B cell (primary cell): Measurements from ENCODE around the gene PLBD1. TPM values are rescaled to one million over a fixed set of nuclear protein-coding genes. Genes with fewer than 3 reads are reported as not detected.

Experiments used
- ATAC-seq: fragments of 200-7000 bp; cut with Tn5 transposase; one replicate; pipeline ENCODE4 v1.10.0; 2021; ENCODE audit warnings: low read depth, mild to moderate bottlenecking, moderate number of reproducible peaks, moderate library complexity
- CTCF ChIA-PET: fragments of 350-600 bp; sonication (Branson Sonifier 250); formaldehyde crosslinking; loops from one replicate; lab custom pipeline; 2021; ENCODE audit warnings: antibody characterized with exemption, inconsistent platforms; lab: Charles Lee
- POLR2A ChIA-PET: fragments of 350-600 bp; sonication (Branson Sonifier 250); formaldehyde crosslinking; loops from one replicate; lab custom pipeline; 2021; ENCODE audit warnings: antibody characterized with exemption; lab: Charles Lee
- DNase-seq: peaks from one replicate; pipeline ENCODE4 v3.0.0; 2013
- H2AFZ ChIP-seq: 2 replicates; pipeline ENCODE4 v1.6.1; 2012; ENCODE audit warnings: mild to moderate bottlenecking, low read depth, low read length; ENCODE audit not compliant: insufficient read depth, poor library complexity, severe bottlenecking
- H3K27ac ChIP-seq, 2 donors: 1 replicate in 1 of 2; 2 replicates in 1 of 2; pipeline ENCODE4 v1.5.1; 2012 to 2013; ENCODE audit warnings: low read length in 2 of 2, mild to moderate bottlenecking in 2 of 2, moderate library complexity in 1 of 2
- H3K27me3 ChIP-seq, 4 experiments: fragments of 200-600 bp in 1 of 4; sonication (generic) in 1 of 4; replicated peaks in 1 of 4; 1 replicate in 2 of 4; 2 replicates in 2 of 4; pipeline versions ENCODE4 v1.6.1 to v1.7.0; 2013 to 2016; ENCODE audit warnings: low read length in 3 of 4, mild to moderate bottlenecking in 2 of 4, mixed read lengths in 1 of 4, moderate library complexity in 1 of 4; ENCODE audit not compliant: insufficient read depth in 4 of 4, control insufficient read depth in 3 of 4; ENCODE audit errors: control extremely low read depth in 1 of 4
- H3K36me3 ChIP-seq, 2 experiments: replicated peaks in 1 of 2; 1 replicate in 1 of 2; 2 replicates in 1 of 2; pipeline versions ENCODE4 v1.6.1 to v1.7.1; 2013; ENCODE audit warnings: low read length in 1 of 2; ENCODE audit not compliant: insufficient read depth in 2 of 2, control insufficient read depth in 1 of 2; ENCODE audit errors: control extremely low read depth in 1 of 2, extremely low read depth in 1 of 2
- H3K4me1 ChIP-seq, 2 donors: fragments of 200-600 bp in 1 of 2; sonication (generic) in 1 of 2; 1 replicate in 1 of 2; 2 replicates in 1 of 2; pipeline versions ENCODE4 v1.5.1 to v1.6.1; 2013 to 2017; ENCODE audit warnings: low read length in 2 of 2; ENCODE audit not compliant: control insufficient read depth in 2 of 2, insufficient read depth in 2 of 2
- H3K4me2 ChIP-seq: replicated peaks from 2 replicates; pipeline ENCODE3; 2012; ENCODE audit warnings: mild to moderate bottlenecking, low read depth, low read length; ENCODE audit not compliant: poor library complexity, severe bottlenecking
- H3K4me3 ChIP-seq, 5 experiments: fragments of 200-600 bp in 1 of 5; sonication (generic) in 1 of 5; 1 replicate in 3 of 5; 2 replicates in 2 of 5; pipeline versions ENCODE4 v1.5.1 to v1.7.0; 2011 to 2016; ENCODE audit warnings: low read length in 4 of 5, mild to moderate bottlenecking in 4 of 5, low read depth in 2 of 5, control low read depth in 1 of 5, moderate library complexity in 1 of 5; ENCODE audit not compliant: insufficient read depth in 1 of 5; ENCODE audit errors: control extremely low read depth in 1 of 5, extremely low read depth in 1 of 5
- H3K79me2 ChIP-seq: fragments of 200-600 bp; sonication (generic); one replicate; pipeline ENCODE4 v1.6.0; 2016; ENCODE audit warnings: low read length; ENCODE audit not compliant: control insufficient read depth, insufficient read depth
- H3K9ac ChIP-seq: fragments of 200-600 bp; sonication (generic); 2 replicates; pipeline ENCODE4 v1.6.1; 2017; ENCODE audit warnings: mild to moderate bottlenecking, low read length, moderate library complexity
- H3K9me3 ChIP-seq, 3 donors: one replicate each; pipeline versions ENCODE4 v1.6.1 to v1.7.1; 2013; ENCODE audit warnings: low read length in 2 of 3; ENCODE audit not compliant: control insufficient read depth in 2 of 3, insufficient read depth in 1 of 3; ENCODE audit errors: control extremely low read depth in 1 of 3
- H4K20me1 ChIP-seq: 2 replicates; pipeline ENCODE4 v1.6.0; 2012; ENCODE audit warnings: mild to moderate bottlenecking, low read length; ENCODE audit not compliant: insufficient read depth, control insufficient read depth, poor library complexity, severe bottlenecking
- H3K27ac Mint-ChIP-seq: one replicate; pipeline ENCODE4 v1.8.0; 2021; ENCODE audit warnings: mixed read lengths
- H3K27me3 Mint-ChIP-seq: one replicate; pipeline ENCODE4 v1.8.0; 2021; ENCODE audit warnings: mixed read lengths
- H3K4me1 Mint-ChIP-seq: one replicate; pipeline ENCODE4 v1.8.0; 2021; ENCODE audit warnings: mixed read lengths
- H3K4me3 Mint-ChIP-seq: one replicate; pipeline ENCODE4 v1.8.0; 2021; ENCODE audit warnings: mixed read lengths
- H3K9me3 Mint-ChIP-seq: one replicate; pipeline ENCODE4 v1.8.0; 2022; ENCODE audit warnings: mixed read lengths; ENCODE audit not compliant: insufficient read depth
- CTCF ChIP-seq: fragments of 200-600 bp; IDR thresholded peaks from one replicate; pipeline ENCODE4 v1.8.0; 2022; ENCODE audit warnings: antibody characterized with exemption, mild to moderate bottlenecking
- EZH2 ChIP-seq: IDR thresholded peaks from 2 replicates; pipeline ENCODE4 v1.6.1; 2012; ENCODE audit warnings: borderline replicate concordance, low read depth, mild to moderate bottlenecking, moderate library complexity, low read length; ENCODE audit not compliant: insufficient read depth, poor library complexity, severe bottlenecking
- WGBS: methylation state at CpG from one replicate; pipeline ENCODE4 v1.1.5; 2013; ENCODE audit warnings: missing lambda C conversion rate; ENCODE audit not compliant: insufficient coverage; 5-methylcytosine and 5-hydroxymethylcytosine counted together
- intact Hi-C: fragments of 100-400 bp; cut with micrococcal nuclease; formaldehyde crosslinking; loops from one replicate; pipeline ENCODE4 v1.10.0; 2022
- polyA plus RNA-seq: library from polyadenylated mRNA; depleted of rRNA; stranded (reverse); fragments of >200 nt; gene quantifications from 2 replicates; pipeline ENCODE4 v1.2.3, GENCODE V29; 2012
- total RNA-seq, 2 donors: library from RNA; stranded (reverse); fragments of 120-200 nt in 1 of 2; gene quantifications; 1 replicate in 1 of 2; 2 replicates in 1 of 2; pipeline versions ENCODE4 v1.2.3 to v1.2.4, GENCODE V29; 2013 to 2022

The PLBD1 gene
- total and polyA plus RNA-seq, 2 donors (not counting 1 experiment from before 2014, with no cell fraction given) = 1.1 to 1.6 TPM

- no peaks in the 10 kb centered on the region for H3K27me3 ChIP-seq
- no peak for TF ChIP-seq EZH2
- TF ChIP-seq CTCF = no peak
- no peaks in the 10 kb centered on the region for H3K79me2 ChIP-seq
- no peak overlapping the region for H3K27ac ChIP-seq
- H3K36me3 ChIP-seq = peaks cover 0 to 2% of the 10 kb centered on the region in 2 experiments
- no peak overlapping the region for H3K4me3 ChIP-seq
- H3K9me3 Mint-ChIP-seq = peaks cover 17% of the 10 kb centered on the region
- H2AFZ ChIP-seq = no peak overlapping the region
- no peaks in the 10 kb centered on the region for H3K27me3 Mint-ChIP-seq
- POLR2A ChIA-PET = no interaction called here
- ATAC-seq (no peak), DNase-seq (no peak)
- H3K4me3 Mint-ChIP-seq = no peak overlapping the region
- H3K4me2 ChIP-seq = no peak overlapping the region
- CTCF ChIA-PET = interaction anchor here (0.6 to 4.3 kb wide), 8 partner anchors 7 to 374 kb away, joined by 3 to 23 read pairs (median 5); partner anchors contain the start of gene ATF7IP
- peaks cover 5 to 19% (median 9%) of the 10 kb centered on the region in 3 donors for H3K9me3 ChIP-seq
- H3K4me1 Mint-ChIP-seq = peaks cover 33% of the 10 kb centered on the region
- peak overlapping the region; percentile 51 for H3K27ac Mint-ChIP-seq
- intact Hi-C loops = loop anchor here (5.0 to 10.0 kb wide), 4 partner anchors 34 to 1273 kb away; partner anchors contain the start of gene STRAP
- no peak overlapping the region for H3K9ac ChIP-seq
- 75% methylated on average over 2 of the region's 3 CpGs for WGBS
- no peaks in the 10 kb centered on the region for H4K20me1 ChIP-seq
- peaks cover 28 to 36% of the 10 kb centered on the region in 2 donors for H3K4me1 ChIP-seq
Measured at GRCh38 chr12:14611640-14612203, 44.0 kb upstream of the PLBD1 start.

GRCh38 chr12:14607568-14607967, 39.9 kb upstream of the PLBD1 start:
- Mint-ChIP-seq H3K27ac (no peak overlapping the region), H3K9me3 (peaks cover 24% of the 10 kb centered on the region), H3K27me3 (no peaks in the 10 kb centered on the region), H3K4me1 (peaks cover 4% of the 10 kb centered on the region), H3K4me3 (no peak overlapping the region)
- Histone ChIP-seq H3K9ac (no peak overlapping the region), H3K36me3 (peaks cover 0 to 2% of the 10 kb centered on the region in 2 experiments), H3K4me1 (peaks cover 2 to 7% of the 10 kb centered on the region in 2 donors), H4K20me1 (no peaks in the 10 kb centered on the region), H3K79me2 (no peaks in the 10 kb centered on the region), H3K27me3 (no peaks in the 10 kb centered on the region), H3K27ac (no peak overlapping the region), H3K4me3 (no peak overlapping the region), H3K4me2 (no peak overlapping the region), H2AFZ (no peak overlapping the region), H3K9me3 (peaks cover 5 to 46% (median 26%) of the 10 kb centered on the region in 3 donors)
- ChIA-PET CTCF (no interaction called here), POLR2A (no interaction called here)
- no peak for DNase-seq
- intact Hi-C loops = no loop called here
- TF ChIP-seq EZH2 (no peak), CTCF (no peak)
- ATAC-seq = no peak
